ENCODE data around the gene CCDC127.

The CCDC127 gene

DNA sequence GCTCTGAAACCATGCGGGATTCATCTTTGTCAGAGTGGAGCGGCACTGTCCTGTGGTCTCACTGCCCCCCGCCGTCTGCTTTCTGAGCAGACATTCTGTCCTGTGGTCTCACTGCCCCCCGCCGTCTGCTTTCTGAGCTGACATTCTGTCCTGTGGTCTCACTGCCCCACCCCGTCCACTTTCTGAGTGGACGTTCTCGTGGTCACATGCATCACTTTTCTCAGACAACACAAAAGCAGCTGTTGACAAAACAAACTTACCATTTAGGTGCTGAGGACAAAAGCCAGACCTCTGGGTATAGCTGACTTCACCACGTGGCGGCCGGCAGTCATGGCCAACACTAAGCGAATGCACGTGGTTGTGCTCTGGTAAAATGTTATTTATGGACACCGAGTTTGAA, 23.9 kb downstream of the CCDC127 start:
- DNase-seq (ENCODE audit: low spot score) = no peak
- TF ChIP-seq, protein P1, sequence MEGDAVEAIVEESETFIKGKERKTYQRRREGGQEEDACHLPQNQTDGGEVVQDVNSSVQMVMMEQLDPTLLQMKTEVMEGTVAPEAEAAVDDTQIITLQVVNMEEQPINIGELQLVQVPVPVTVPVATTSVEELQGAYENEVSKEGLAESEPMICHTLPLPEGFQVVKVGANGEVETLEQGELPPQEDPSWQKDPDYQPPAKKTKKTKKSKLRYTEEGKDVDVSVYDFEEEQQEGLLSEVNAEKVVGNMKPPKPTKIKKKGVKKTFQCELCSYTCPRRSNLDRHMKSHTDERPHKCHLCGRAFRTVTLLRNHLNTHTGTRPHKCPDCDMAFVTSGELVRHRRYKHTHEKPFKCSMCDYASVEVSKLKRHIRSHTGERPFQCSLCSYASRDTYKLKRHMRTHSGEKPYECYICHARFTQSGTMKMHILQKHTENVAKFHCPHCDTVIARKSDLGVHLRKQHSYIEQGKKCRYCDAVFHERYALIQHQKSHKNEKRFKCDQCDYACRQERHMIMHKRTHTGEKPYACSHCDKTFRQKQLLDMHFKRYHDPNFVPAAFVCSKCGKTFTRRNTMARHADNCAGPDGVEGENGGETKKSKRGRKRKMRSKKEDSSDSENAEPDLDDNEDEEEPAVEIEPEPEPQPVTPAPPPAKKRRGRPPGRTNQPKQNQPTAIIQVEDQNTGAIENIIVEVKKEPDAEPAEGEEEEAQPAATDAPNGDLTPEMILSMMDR (IDR thresholded peaks at IDR 0.05; ENCODE audit: extremely low read depth, missing control alignments) = no peak

DNA sequence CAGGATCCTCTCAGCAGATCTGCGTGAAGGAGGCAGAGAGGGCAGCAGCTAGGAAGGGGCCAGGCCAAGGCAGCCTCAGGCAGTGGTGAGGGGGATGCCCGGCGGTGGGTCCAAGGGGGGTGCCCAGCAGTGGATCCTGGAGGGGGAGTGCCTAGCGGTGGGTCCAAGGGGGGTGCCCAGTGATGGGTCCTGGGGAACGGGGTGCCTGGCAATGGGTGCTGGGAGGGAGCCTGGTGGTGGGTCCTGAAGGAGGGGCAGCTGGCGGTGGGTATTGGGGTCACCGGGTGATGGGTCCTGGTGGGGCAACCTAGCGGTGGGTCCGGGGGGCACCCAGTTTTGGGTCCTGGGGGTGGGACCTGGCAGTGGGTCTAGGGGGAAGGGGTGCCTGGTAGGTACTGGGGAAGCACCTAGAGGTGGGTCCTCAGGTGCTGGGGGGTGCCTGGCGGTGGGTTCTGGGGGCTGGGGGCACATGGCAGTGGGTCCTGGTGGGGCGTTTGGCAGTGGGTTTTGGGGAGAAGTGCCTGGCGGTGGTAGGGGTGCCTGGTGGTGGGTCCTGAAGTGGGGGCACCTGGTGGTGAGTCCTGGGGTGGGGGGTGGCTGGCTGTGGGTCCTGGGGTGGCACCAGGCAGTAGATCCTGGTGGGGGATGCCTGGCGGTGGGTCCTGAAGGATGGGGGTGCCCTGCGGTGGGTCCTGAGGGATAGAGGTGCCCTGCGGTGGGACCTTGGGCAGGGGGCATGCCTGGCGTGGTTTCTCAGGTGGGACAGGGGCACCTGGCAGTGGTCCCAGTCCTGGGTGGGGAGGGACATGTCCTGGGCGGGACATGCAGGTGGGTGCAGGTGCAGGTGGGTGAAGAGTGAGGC, 24.8 kb downstream of the CCDC127 start:
- TF ChIP-seq, protein P1 (IDR thresholded peaks at IDR 0.05; ENCODE audit: extremely low read depth, missing control alignments) = no peak
- DNase-seq (ENCODE audit: low spot score) = no peak

DNA sequence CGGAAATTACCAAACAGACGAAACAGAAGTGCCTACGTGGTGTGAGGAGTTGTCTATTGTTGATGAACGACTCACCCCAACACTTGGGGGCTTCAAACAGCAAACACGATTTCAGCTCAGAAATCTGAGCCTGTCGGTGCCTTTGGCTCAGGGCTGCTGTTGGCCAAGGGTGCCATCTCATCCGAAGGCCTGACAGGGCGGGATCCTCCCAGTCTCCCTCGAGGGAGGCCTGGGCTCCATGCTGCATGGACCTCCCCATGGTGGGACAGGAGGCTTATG, 25.3 kb downstream of the CCDC127 start:
- TF ChIP-seq, protein P1 (IDR thresholded peaks at IDR 0.05; ENCODE audit: extremely low read depth, missing control alignments) = no peak
- no peak for DNase-seq (ENCODE audit: low spot score)

DNA sequence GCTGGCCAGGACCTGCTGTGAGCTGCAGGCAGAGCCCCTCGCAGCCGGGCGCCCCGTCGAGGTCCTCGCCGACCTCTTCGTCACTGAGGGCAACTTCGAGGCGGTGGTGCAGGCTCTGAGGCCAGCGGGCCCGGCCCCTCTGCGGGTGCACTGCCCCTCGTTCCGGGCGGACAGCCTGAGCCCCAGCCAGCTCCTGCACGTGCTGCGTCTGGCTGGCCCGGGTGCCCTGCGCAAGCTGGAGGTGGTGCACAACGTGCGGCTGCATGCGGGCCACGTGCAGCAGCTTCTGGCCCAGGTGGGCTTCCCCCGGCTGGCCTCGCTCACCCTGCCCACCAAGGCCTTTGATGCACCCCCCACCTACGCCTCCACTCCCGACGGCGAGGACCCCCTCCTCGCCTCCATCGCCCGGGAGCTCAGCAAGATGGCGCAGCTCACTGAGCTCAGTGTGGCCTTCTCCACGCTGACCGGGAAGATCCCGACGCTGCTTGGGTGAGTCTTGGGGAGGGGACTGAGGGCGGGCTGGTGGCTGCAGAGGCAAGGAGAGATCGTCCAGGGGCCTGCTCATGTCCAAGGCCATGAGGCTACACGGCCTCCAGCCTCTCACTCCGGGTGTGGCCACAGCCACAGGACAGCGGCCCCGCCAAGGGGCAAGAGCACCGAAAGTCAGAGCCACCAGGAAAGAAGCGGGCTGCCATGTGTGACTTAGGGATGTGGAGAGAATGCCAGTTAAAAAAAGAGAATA, 25.8 kb downstream of the CCDC127 start:
- DNase-seq (ENCODE audit: low spot score) = no peak
- TF ChIP-seq, protein P1 (IDR thresholded peaks at IDR 0.05; ENCODE audit: extremely low read depth, missing control alignments) = no peak

DNA sequence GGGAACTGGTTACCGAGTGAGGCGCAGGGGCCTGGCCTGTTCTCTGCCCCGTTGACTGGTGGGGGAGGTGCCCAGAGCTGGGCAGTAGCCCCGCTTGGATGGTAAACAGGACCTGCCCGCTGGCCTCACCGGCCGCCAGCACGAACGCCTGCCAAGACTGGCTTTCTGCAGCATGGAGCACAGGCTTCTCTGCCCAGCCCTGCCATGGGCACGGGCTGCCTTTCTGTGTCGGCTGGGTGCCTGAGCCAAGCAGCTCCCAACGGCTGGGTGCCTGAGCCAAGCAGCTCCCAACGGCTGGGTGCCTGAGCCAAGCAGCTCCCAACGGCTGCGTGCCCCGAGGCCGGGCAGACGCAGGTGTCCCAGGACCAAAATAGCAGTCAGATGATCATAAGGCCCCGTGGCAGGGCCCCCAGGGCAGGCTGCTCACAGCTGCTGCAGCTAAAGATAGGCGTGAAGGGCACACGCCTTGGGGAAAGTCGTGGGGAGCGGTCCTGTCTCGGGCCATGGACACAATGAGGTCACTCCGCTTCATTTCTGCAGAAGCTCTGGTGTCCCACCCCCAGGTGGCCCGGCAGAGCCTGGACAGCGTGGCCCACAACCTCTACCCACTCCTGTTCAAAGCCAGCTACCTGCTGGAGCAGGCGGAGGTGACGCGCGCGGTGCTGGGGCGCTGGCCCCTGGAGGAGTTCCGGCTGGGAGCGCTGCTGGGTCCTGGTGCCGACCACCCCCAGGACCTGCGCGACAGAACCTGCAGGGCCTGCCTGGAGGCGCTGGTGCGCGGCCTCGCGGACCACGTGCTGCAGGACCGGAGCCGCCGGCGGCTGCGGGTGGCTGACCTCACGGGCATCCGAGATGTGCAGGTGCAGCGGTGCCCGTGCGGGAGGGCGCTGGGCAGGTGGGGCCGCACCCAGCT, 26.7 kb downstream of the CCDC127 start, which contains the start of gene LRRC14B:
Gene LRRC14B (plus strand): TSS at position 460 of the 913 bp plus-strand sequence. CDS start 44 bp downstream, at position 504.
- TF ChIP-seq, protein P1 (IDR thresholded peaks at IDR 0.05; ENCODE audit: extremely low read depth, missing control alignments) = no peak
- peak; percentile 70 for DNase-seq (ENCODE audit: low spot score)

DNA sequence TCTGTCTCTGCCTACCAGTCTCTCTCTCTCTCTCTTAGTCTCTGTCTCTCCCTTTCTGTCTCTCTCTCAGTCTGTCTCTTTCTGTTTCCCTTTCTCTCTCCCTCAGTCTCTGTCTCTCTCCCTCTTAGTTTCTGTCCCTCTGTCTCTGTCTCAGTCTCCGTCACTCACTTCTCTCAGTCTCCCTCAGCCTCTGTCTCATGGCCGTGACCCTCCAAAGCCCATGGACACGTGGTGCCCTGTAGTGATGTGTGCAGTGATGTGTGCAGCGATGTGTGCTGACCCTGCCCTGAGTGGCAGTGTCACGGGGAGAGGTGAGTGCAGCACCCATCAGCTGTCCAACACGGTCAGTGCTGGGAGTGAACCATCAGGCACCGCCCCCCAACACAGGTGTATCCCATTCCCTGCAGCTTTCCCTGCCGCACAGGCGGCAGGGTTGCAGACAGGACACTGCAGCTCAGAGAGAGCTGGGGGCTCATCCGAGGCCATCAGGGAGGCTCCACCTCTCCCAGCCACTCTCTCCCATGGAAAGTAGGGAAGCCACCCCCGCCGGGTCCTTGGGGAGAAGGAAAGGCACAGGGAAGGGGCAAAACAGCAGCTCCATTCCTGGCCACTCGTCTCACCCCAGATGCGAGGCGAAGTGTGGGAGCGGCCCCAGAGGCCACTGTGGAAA, 27.5 kb downstream of the CCDC127 start:
- TF ChIP-seq, protein P1 (IDR thresholded peaks at IDR 0.05; ENCODE audit: extremely low read depth, missing control alignments) = no peak
- no peak for DNase-seq (ENCODE audit: low spot score)

All from GM20000 (cell line).